ENCODE data around the gene GPC1.

Gene GPC1

DNA sequence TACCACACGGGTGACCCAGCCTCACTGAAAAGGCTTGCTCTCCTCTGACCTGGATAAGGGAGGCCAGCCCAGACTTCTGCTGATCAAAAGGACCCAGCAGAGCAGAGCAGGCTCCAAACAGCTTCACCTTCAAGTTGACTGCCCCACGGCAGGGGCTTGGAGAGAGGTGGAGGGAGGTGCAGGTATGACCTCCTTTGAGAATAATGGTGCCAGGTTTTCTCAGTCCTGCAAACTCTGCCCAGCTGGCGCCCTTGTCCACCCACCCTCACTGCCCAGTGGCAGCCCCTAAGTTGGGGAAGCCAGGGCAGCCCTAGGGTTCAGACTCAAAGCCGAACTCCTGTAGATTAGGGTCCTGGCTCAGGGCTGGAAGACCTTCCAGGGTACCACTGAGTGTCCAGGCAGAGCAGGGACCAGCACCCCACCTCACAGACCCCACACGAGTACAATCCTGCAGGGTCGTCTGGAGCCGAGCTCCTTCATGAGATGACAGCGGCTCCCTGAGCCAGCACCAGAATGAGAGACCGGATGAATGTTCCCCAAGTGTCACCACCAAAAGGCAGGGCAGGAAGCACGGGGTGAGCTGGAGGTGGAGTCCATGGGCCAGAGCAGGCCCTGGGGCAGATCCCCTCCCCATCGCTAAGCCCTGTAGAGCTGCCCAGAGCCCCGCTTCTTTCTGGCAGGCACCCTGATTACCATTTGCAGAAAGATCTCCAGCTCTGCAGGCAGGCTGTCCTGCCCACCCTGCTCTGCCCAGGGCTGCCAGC, 3.6 kb upstream of the GPC1 start:
- no peak for ATAC-seq
- TF ChIP-seq ZFP30 (CRISPR knock-in tag; IDR thresholded peaks at IDR 0.05) (no peak), TOX (CRISPR knock-in tag; IDR thresholded peaks at IDR 0.05; ENCODE audit: borderline replicate concordance) (no peak), PPARA (CRISPR knock-in tag; IDR thresholded peaks at IDR 0.05; ENCODE audit: borderline replicate concordance) (no peak), ZFP3 (CRISPR knock-in tag; IDR thresholded peaks at IDR 0.05) (no peak), OSR1 (CRISPR knock-in tag; IDR thresholded peaks at IDR 0.05) (no peak), CSDC2 (CRISPR knock-in tag; IDR thresholded peaks at IDR 0.05) (no peak), ESRRG (CRISPR knock-in tag; IDR thresholded peaks at IDR 0.05) (no peak), ARNTL (CRISPR knock-in tag; IDR thresholded peaks at IDR 0.05; ENCODE audit: borderline replicate concordance, low read depth) (no peak), BACH2 (CRISPR knock-in tag; IDR thresholded peaks at IDR 0.05; ENCODE audit: borderline replicate concordance) (no peak), ZC3H10 (CRISPR knock-in tag; IDR thresholded peaks at IDR 0.05) (no peak), ZNF8 (CRISPR knock-in tag; IDR thresholded peaks at IDR 0.05) (no peak), TCF4 (CRISPR knock-in tag; IDR thresholded peaks at IDR 0.05; ENCODE audit: borderline replicate concordance) (no peak), ISL1 (CRISPR knock-in tag; IDR thresholded peaks at IDR 0.05) (no peak), RARB (CRISPR knock-in tag; IDR thresholded peaks at IDR 0.05) (no peak), ZNF565 (CRISPR knock-in tag; conservative IDR thresholded peaks at IDR 0.05; ENCODE audit: low read depth) (no peak), GLIS3 (CRISPR knock-in tag; IDR thresholded peaks at IDR 0.05) (no peak)
- TF ChIP-seq, protein P1, sequence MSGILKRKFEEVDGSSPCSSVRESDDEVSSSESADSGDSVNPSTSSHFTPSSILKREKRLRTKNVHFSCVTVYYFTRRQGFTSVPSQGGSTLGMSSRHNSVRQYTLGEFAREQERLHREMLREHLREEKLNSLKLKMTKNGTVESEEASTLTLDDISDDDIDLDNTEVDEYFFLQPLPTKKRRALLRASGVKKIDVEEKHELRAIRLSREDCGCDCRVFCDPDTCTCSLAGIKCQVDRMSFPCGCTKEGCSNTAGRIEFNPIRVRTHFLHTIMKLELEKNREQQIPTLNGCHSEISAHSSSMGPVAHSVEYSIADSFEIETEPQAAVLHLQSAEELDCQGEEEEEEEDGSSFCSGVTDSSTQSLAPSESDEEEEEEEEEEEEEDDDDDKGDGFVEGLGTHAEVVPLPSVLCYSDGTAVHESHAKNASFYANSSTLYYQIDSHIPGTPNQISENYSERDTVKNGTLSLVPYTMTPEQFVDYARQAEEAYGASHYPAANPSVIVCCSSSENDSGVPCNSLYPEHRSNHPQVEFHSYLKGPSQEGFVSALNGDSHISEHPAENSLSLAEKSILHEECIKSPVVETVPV (CRISPR knock-in tag; IDR thresholded peaks at IDR 0.05) = no peak
- TF ChIP-seq, protein P2, sequence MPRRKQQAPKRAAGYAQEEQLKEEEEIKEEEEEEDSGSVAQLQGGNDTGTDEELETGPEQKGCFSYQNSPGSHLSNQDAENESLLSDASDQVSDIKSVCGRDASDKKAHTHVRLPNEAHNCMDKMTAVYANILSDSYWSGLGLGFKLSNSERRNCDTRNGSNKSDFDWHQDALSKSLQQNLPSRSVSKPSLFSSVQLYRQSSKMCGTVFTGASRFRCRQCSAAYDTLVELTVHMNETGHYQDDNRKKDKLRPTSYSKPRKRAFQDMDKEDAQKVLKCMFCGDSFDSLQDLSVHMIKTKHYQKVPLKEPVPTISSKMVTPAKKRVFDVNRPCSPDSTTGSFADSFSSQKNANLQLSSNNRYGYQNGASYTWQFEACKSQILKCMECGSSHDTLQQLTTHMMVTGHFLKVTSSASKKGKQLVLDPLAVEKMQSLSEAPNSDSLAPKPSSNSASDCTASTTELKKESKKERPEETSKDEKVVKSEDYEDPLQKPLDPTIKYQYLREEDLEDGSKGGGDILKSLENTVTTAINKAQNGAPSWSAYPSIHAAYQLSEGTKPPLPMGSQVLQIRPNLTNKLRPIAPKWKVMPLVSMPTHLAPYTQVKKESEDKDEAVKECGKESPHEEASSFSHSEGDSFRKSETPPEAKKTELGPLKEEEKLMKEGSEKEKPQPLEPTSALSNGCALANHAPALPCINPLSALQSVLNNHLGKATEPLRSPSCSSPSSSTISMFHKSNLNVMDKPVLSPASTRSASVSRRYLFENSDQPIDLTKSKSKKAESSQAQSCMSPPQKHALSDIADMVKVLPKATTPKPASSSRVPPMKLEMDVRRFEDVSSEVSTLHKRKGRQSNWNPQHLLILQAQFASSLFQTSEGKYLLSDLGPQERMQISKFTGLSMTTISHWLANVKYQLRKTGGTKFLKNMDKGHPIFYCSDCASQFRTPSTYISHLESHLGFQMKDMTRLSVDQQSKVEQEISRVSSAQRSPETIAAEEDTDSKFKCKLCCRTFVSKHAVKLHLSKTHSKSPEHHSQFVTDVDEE (CRISPR knock-in tag; IDR thresholded peaks at IDR 0.05) = no peak
- TF ChIP-seq, protein P3, sequence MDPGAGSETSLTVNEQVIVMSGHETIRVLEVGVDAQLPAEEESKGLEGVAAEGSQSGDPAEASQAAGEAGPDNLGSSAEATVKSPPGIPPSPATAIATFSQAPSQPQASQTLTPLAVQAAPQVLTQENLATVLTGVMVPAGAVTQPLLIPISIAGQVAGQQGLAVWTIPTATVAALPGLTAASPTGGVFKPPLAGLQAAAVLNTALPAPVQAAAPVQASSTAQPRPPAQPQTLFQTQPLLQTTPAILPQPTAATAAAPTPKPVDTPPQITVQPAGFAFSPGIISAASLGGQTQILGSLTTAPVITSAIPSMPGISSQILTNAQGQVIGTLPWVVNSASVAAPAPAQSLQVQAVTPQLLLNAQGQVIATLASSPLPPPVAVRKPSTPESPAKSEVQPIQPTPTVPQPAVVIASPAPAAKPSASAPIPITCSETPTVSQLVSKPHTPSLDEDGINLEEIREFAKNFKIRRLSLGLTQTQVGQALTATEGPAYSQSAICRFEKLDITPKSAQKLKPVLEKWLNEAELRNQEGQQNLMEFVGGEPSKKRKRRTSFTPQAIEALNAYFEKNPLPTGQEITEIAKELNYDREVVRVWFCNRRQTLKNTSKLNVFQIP (CRISPR knock-in tag; IDR thresholded peaks at IDR 0.05; ENCODE audit: borderline replicate concordance, low read depth) = no peak

DNA sequence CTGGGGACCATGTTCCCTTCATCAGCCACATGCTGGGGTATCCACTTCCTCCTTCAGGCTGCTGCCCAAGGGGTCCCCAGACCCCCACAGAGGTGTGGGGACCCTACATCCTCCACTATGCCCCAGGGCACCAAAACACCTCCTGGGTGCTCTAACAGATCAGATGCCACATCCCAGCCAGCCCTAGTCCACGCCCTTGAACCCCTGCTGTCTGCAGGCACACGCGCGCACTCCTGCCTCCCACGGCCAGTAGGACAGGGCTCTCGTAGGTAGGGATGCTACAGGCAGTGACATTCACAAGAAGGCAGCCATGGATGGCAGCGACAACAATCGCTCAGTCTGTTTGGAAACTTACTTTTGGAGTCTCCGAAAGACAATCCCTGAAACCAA, 3.0 kb upstream of the GPC1 start:
- no peak for TF ChIP-seq ZFP3 (CRISPR knock-in tag; IDR thresholded peaks at IDR 0.05)
- TF ChIP-seq, protein P1 (CRISPR knock-in tag; IDR thresholded peaks at IDR 0.05) = no peak
- no peak for TF ChIP-seq GLIS3 (CRISPR knock-in tag; IDR thresholded peaks at IDR 0.05)
- no peak for TF ChIP-seq ZC3H10 (CRISPR knock-in tag; IDR thresholded peaks at IDR 0.05)
- TF ChIP-seq, protein P2 (CRISPR knock-in tag; IDR thresholded peaks at IDR 0.05) = no peak
- no peak for TF ChIP-seq PPARA (CRISPR knock-in tag; IDR thresholded peaks at IDR 0.05; ENCODE audit: borderline replicate concordance)
- TF ChIP-seq RARB (CRISPR knock-in tag; IDR thresholded peaks at IDR 0.05) = no peak
- no peak for TF ChIP-seq BACH2 (CRISPR knock-in tag; IDR thresholded peaks at IDR 0.05; ENCODE audit: borderline replicate concordance)
- no peak for TF ChIP-seq CSDC2 (CRISPR knock-in tag; IDR thresholded peaks at IDR 0.05)
- no peak for TF ChIP-seq OSR1 (CRISPR knock-in tag; IDR thresholded peaks at IDR 0.05)
- TF ChIP-seq, protein P4, sequence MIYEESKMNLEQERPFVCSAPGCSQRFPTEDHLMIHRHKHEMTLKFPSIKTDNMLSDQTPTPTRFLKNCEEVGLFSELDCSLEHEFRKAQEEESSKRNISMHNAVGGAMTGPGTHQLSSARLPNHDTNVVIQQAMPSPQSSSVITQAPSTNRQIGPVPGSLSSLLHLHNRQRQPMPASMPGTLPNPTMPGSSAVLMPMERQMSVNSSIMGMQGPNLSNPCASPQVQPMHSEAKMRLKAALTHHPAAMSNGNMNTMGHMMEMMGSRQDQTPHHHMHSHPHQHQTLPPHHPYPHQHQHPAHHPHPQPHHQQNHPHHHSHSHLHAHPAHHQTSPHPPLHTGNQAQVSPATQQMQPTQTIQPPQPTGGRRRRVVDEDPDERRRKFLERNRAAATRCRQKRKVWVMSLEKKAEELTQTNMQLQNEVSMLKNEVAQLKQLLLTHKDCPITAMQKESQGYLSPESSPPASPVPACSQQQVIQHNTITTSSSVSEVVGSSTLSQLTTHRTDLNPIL (CRISPR knock-in tag; IDR thresholded peaks at IDR 0.05; ENCODE audit: low read depth) = no peak
- TF ChIP-seq ZNF8 (CRISPR knock-in tag; IDR thresholded peaks at IDR 0.05) = no peak
- no peak for TF ChIP-seq ISL1 (CRISPR knock-in tag; IDR thresholded peaks at IDR 0.05)
- TF ChIP-seq ZNF70 (CRISPR knock-in tag; IDR thresholded peaks at IDR 0.05) = no peak
- ATAC-seq = no peak
